ENCODE results near the gene MICAL3. TPM values are rescaled to one million over a fixed set of nuclear protein-coding genes. Genes with fewer than 3 reads are reported as not detected.

The MICAL3 gene
- total and polyA plus RNA-seq, 2 of the 8 experiments (the other 6 are each of a cell fraction or from before 2014, with no cell fraction given), result 8.3 to 41.8 TPM

- no peak overlapping the region for H3K9ac ChIP-seq (replicated peaks in 1 of 4; ENCODE audit: extremely low read depth in 1 of 4, low read depth in 3 of 4, low read length in 3 of 4)
- no peak overlapping the region for H2BK12ac ChIP-seq (ENCODE audit: low read depth, low read length)
- no peak overlapping the region for H3K4me3 ChIP-seq (ENCODE audit: extremely low read depth in 1 of 4, insufficient read depth in 2 of 4, low read depth in 3 of 4, low read length in 4 of 4)
- H3K18ac ChIP-seq (ENCODE audit: extremely low read depth, low read length), result no peak overlapping the region
- peak overlapping the region; percentile 58; the same call in 1 of the 2 replicates for H4K8ac ChIP-seq (ENCODE audit: extremely low read depth, insufficient read depth, low read length)
- H3K23ac ChIP-seq (ENCODE audit: insufficient read length), result no peak overlapping the region
- H2BK5ac ChIP-seq (ENCODE audit: low read depth, low read length), result no peak overlapping the region
- H3K23me2 ChIP-seq (ENCODE audit: low read depth, low read length), result peaks cover 2% of the 10 kb centered on the region; the same call in 1 of the 2 replicates
- H3K4me1 ChIP-seq (replicated peaks in 1 of 4; ENCODE audit: control insufficient read depth in 3 of 4, insufficient read depth in 4 of 4, low read length in 3 of 4), result peaks cover 0 to 3% (median 0%) of the 10 kb centered on the region in 4 experiments; a peak in 3 of 7 replicates
- no peak overlapping the region for H4K91ac ChIP-seq (replicated peaks; ENCODE audit: insufficient read length, low read length)
- no peak overlapping the region for H3K4ac ChIP-seq (replicated peaks; ENCODE audit: insufficient read length, low read depth, low read length)
- H4K20me1 ChIP-seq (replicated peaks in 1 of 2; ENCODE audit: control insufficient read depth in 1 of 2, insufficient read depth in 2 of 2, low read length in 2 of 2), result peaks cover 2 to 3% of the 10 kb centered on the region in 2 experiments
- no peak overlapping the region for H4K5ac ChIP-seq (ENCODE audit: insufficient read length, low read depth, low read length)
- H2BK20ac ChIP-seq (ENCODE audit: low read length), result no peak overlapping the region
- H3K27me3 ChIP-seq (replicated peaks in 1 of 4; ENCODE audit: control insufficient read depth in 3 of 4, extremely low read depth in 1 of 4, insufficient read depth in 3 of 4, low read length in 3 of 4), result no peaks in the 10 kb centered on the region
- peaks cover 8% of the 10 kb centered on the region; the same call in 1 of the 2 replicates for H3K79me1 ChIP-seq (ENCODE audit: low read depth, low read length)
- peaks cover 0 to 3% of the 10 kb centered on the region in 2 experiments; a peak in 2 of 4 replicates for H3K79me2 ChIP-seq (ENCODE audit: control insufficient read depth in 1 of 2, insufficient read depth in 2 of 2, low read length in 2 of 2)
- no peaks in the 10 kb centered on the region for H3K9me3 ChIP-seq (ENCODE audit: insufficient read depth in 2 of 2, low read depth in 1 of 2, low read length in 1 of 2)
- H3K56ac ChIP-seq (replicated peaks; ENCODE audit: insufficient read length, low read depth, low read length), result no peak overlapping the region
- H2BK120ac ChIP-seq (replicated peaks; ENCODE audit: low read depth, low read length), result no peak overlapping the region
- WGBS, 2 experiments (ENCODE audit: extremely low coverage in 1 of 2, insufficient coverage in 1 of 2, insufficient read length in 1 of 2, insufficient replicate concordance in 2 of 2, low coverage in 1 of 2, low lambda C conversion rate in 2 of 2, missing lambda C conversion rate in 1 of 2), result 55% methylated on average over 32 of the region's 40 CpGs; no CpG with 5 or more reads in 1 of the 2 experiments
- H3K4me2 ChIP-seq (ENCODE audit: insufficient read depth in 1 of 2, low read depth in 2 of 2, low read length in 2 of 2), result no peak overlapping the region
- H2BK15ac ChIP-seq (ENCODE audit: low read length), result no peak overlapping the region
- ChIA-PET CTCF (ENCODE audit: partially characterized antibody) (interaction anchor here (0.6 to 8.4 kb wide), 14 partner anchors 9 to 585 kb away, joined by 3 to 93 read pairs (median 4); no protein-coding TSS in a partner anchor), POLR2A (ENCODE audit: partially characterized antibody) (interaction anchor here (0.7 to 2.0 kb wide), 2 partner anchors 25 to 109 kb away, joined by 4 to 5 read pairs; no protein-coding TSS in a partner anchor)
- H2AK5ac ChIP-seq (ENCODE audit: low read depth, low read length), result no peak overlapping the region
- H2AFZ ChIP-seq (ENCODE audit: low read length), result no peak overlapping the region
- no peaks in the 10 kb centered on the region for H3K36me3 ChIP-seq (ENCODE audit: control insufficient read depth in 2 of 4, insufficient read depth in 4 of 4, low read length in 3 of 4)
- H3K27ac ChIP-seq (ENCODE audit: low read depth, low read length), result no peak overlapping the region
- FAIRE-seq (no peak), DNase-seq (ENCODE audit: low read depth in 1 of 2, low spot score in 2 of 2) (peak; percentile 41 to 81)
- H3K14ac ChIP-seq (ENCODE audit: insufficient read length), result no peak overlapping the region
- TF ChIP-seq EP300 (IDR thresholded peaks at IDR 0.05; ENCODE audit: borderline replicate concordance in 1 of 2, low read depth in 2 of 2, low read length in 2 of 2) (0 out of 3 replicates have a peak, but pooled peaks of 1 of the 2 experiments have one; percentile 14), NANOG (IDR thresholded peaks at IDR 0.05; ENCODE audit: insufficient read depth, low read depth, low read length, poor library complexity, severe bottlenecking) (no peak), SIN3A (conservative IDR thresholded peaks at IDR 0.05 in 1 of 2, IDR thresholded peaks at IDR 0.05 in 1 of 2; ENCODE audit: low read depth in 1 of 2, low read length in 2 of 2) (no peak), CREB1 (IDR thresholded peaks at IDR 0.05) (peak; percentile 72), RBBP5 (IDR thresholded peaks at IDR 0.05; ENCODE audit: borderline replicate concordance, low read depth, low read length) (no peak), CTBP2 (IDR thresholded peaks at IDR 0.05; ENCODE audit: borderline replicate concordance, insufficient read depth, insufficient read length, low read length) (no peak), RAD21 (IDR thresholded peaks at IDR 0.05 in 1 of 2, conservative IDR thresholded peaks at IDR 0.05 in 1 of 2; ENCODE audit: low read depth in 2 of 2, low read length in 2 of 2) (peak; percentile 29 to 42), MAX (IDR thresholded peaks at IDR 0.05) (no peak), JUN (IDR thresholded peaks at IDR 0.05; ENCODE audit: low read depth, low read length) (no peak), EGR1 (IDR thresholded peaks at IDR 0.05; ENCODE audit: borderline replicate concordance, low read depth, low read length) (no peak)
Observed at GRCh38 chr22:17748555-17749353, 275.6 kb downstream of the MICAL3 start.
